ENCODE results near the gene DRAM1.
A peak's percentile ranks its signal among the peaks of the same experiment; 100 is the strongest.
"Not testable (repeated sequence)": the region's sequence is repeated elsewhere in the genome, so short reads cannot be mapped to it uniquely, and the experiment has no call there.

DRAM1 gene

GRCh38 chr12:101876861-101877805 is at the start of gene DRAM1:
Gene DRAM1 (plus strand): TSS chr12:101877580. CDS start chr12:101877790, 210 bp downstream.
- DNase-seq (ENCODE audit: low read depth) = peak; percentile 87

GRCh38 chr12:101828463-101829196 is 48.8 kb upstream of the DRAM1 start:
- DNase-seq (ENCODE audit: low read depth) = no peak

- no peak for DNase-seq (ENCODE audit: low read depth)
Measured at GRCh38 chr12:101829639-101830366, 47.6 kb upstream of the DRAM1 start.

GRCh38 chr12:101830367-101831325 is 46.7 kb upstream of the DRAM1 start, which contains the start of gene GNPTAB:
Gene GNPTAB (minus strand): TSS chr12:101830959. CDS start chr12:101830675, 284 bp downstream.
- DNase-seq (ENCODE audit: low read depth) = peak; percentile 80

GRCh38 chr12:101832030-101832429 is 45.4 kb upstream of the DRAM1 start:
- no peak for DNase-seq (ENCODE audit: low read depth)

GRCh38 chr12:101838628-101839323 is 38.6 kb upstream of the DRAM1 start:
- DNase-seq (ENCODE audit: low read depth) = no peak

- DNase-seq (ENCODE audit: low read depth) = no peak
Measured at GRCh38 chr12:101839324-101840283, 37.8 kb upstream of the DRAM1 start.

GRCh38 chr12:101841069-101841468 is 36.3 kb upstream of the DRAM1 start:
- no peak for DNase-seq (ENCODE audit: low read depth)

GRCh38 chr12:101845137-101845711 is 32.2 kb upstream of the DRAM1 start:
- no peak for DNase-seq (ENCODE audit: low read depth)

GRCh38 chr12:101847325-101847724 is 30.1 kb upstream of the DRAM1 start:
- DNase-seq (ENCODE audit: low read depth) = no peak

GRCh38 chr12:101850199-101850598 is 27.2 kb upstream of the DRAM1 start:
- DNase-seq (ENCODE audit: low read depth) = no peak

GRCh38 chr12:101852998-101853397 is 24.4 kb upstream of the DRAM1 start:
- DNase-seq (ENCODE audit: low read depth) = no peak

- no peak for DNase-seq (ENCODE audit: low read depth)
Measured at GRCh38 chr12:101854747-101855146, 22.6 kb upstream of the DRAM1 start.

GRCh38 chr12:101855364-101855884 is 22.0 kb upstream of the DRAM1 start:
- DNase-seq (ENCODE audit: low read depth) = no peak

GRCh38 chr12:101855976-101856375 is 21.4 kb upstream of the DRAM1 start:
- DNase-seq (ENCODE audit: low read depth) = no peak

GRCh38 chr12:101856614-101857013 is 20.8 kb upstream of the DRAM1 start:
- DNase-seq (ENCODE audit: low read depth) = not testable (repeated sequence)

- DNase-seq (ENCODE audit: low read depth) = peak; percentile 90
Measured at GRCh38 chr12:101857043-101857558, 20.3 kb upstream of the DRAM1 start.

- no peak for DNase-seq (ENCODE audit: low read depth)
Measured at GRCh38 chr12:101858361-101858760, 19.0 kb upstream of the DRAM1 start.

Measured in GM04504 (cell line).